ENCODE data around the gene NEK2.

DNA sequence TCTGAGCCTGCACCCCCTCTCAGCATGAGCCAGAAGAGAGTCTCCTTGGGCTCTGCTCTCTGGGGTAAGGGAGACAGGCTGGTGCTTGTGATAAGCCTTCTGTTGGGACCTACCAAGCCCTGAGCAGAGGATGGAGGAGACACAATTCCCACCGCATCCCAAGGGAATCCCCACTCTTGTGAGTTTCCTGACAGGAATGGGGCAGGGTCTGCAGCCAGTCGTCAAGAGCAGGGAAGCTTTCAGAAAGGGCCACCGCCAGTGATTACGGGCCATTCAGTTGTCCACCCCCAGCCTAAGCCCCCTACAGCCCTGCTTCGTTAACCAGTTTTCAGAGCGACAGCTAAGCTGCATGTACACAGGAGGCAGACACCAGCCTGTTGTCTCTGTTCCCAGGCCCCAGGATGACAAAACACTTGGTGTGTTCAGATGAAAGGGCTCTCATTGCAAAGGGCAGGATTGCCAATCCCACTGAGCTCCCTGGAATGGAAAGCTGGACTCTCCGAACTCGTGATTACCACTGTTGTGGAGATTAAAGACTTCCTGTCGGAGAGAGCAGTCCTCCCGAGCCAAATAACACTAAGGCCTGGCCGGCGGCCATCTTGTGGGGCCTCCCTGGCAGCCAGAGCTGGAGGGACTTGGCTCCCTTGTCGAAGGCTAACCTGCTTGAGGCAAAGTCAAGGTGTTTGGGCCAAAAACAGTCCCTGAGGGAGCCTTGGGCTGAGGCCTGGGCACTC is 59.0 kb downstream of the NEK2 start:
- TF ChIP-seq, protein P1, sequence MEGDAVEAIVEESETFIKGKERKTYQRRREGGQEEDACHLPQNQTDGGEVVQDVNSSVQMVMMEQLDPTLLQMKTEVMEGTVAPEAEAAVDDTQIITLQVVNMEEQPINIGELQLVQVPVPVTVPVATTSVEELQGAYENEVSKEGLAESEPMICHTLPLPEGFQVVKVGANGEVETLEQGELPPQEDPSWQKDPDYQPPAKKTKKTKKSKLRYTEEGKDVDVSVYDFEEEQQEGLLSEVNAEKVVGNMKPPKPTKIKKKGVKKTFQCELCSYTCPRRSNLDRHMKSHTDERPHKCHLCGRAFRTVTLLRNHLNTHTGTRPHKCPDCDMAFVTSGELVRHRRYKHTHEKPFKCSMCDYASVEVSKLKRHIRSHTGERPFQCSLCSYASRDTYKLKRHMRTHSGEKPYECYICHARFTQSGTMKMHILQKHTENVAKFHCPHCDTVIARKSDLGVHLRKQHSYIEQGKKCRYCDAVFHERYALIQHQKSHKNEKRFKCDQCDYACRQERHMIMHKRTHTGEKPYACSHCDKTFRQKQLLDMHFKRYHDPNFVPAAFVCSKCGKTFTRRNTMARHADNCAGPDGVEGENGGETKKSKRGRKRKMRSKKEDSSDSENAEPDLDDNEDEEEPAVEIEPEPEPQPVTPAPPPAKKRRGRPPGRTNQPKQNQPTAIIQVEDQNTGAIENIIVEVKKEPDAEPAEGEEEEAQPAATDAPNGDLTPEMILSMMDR (IDR thresholded peaks at IDR 0.05; ENCODE audit: insufficient read depth, low read length, poor library complexity, severe bottlenecking), result no peak
- TF ChIP-seq EZH2phosphoT487 (conservative IDR thresholded peaks at IDR 0.05; ENCODE audit: low read length), result no peak

Data from SU-DHL-6 (cell line).